ENCODE data around the gene RIPOR2.

GRCh38 chr6:24876499-24877465 lies 59.0 kb downstream of the RIPOR2 start:
- TF ChIP-seq CTCF (IDR thresholded peaks at IDR 0.05) (no peak), POLR2A (IDR thresholded peaks at IDR 0.05) (no peak)
